Stimulated activated CD4-positive, alpha-beta T cell treated with anti-CD3 and anti-CD28 coated beads, Interleukin-12 subunit alpha, Interleukin-12 subunit beta, amount 100 ng/mL, for 4 hours (primary cell): Measurements from ENCODE around the gene DLX6.
A peak's percentile ranks its signal among the peaks of the same experiment; 100 is the strongest.
"Not testable (repeated sequence)": the region's sequence is repeated elsewhere in the genome, so short reads cannot be mapped to it uniquely, and the experiment has no call there.

ENCODE experiments used
- DNase-seq: peaks from one replicate; pipeline ENCODE4 v3.0.0-alpha.2; 2020

The DLX6 gene

DNA sequence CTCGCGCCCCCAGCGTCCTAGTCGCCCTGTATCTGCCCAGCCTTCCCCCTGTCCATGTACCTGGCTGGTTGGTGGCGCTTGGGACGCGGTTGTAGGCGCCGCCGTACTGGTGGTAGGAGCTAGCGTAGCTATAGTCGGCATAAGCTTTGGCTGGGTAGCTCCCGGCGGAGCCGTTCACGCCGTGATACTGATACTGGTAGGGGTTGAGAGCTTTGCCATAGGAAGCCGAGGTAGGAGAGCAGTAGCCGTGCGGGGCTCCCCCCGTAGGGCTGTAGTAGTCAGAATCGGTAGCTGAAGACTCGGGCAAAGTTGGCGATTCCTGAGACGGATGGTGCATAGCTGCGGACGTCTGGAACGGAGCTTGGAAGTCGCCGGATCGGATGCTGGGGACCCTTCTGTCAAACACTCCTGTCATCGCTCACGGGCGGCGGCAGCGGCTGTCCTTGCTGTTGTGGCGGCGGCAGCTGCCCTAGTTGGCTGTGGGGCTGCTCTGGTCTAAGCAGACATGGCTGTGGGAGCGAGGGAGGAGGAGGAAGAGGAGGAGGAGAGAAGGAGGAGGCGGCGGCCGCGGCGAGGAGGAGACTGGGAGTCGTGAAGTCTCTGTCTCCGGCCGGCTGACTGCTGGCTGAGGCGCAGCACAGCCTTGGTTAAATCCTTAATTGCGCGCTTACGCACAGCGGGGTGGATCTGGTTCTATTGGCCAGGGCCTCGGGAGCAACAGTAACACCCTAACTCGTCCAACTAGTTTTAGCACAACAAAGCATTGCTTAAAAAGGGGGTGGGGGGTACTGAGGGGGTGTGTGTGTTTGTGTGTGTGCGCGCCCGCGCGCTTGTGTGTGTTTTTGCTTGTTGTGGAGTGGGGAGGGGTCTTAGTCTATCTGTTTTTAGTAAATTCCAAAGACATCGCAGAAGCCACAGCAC, 19.1 kb downstream of the DLX6 start, which contains the start of gene DLX5:
Gene DLX5, minus strand, starts transcription at position 623 of the 921 bp plus-strand sequence. Its CDS starts 208 bp downstream, at position 415.
- DNase-seq: no peak

DNA sequence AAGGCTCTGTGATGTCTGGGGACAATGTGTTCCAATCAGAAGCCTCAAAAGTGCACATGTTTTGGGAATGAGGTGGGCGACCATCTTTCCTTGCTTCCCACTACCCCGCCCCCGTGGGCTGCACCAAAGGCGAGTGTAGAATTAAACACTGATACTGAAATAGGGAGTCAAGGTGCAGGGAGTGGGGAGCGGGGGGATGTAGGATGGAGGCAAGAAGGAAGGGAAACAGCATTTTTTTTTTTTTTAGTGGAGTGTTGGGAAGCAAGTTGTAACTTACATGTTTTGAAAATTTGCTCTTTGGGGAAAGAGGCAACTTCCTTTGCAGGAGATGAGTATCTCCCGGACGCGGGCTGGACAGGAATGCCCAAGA, 19.8 kb downstream of the DLX6 start:
- no peak for DNase-seq

DNA sequence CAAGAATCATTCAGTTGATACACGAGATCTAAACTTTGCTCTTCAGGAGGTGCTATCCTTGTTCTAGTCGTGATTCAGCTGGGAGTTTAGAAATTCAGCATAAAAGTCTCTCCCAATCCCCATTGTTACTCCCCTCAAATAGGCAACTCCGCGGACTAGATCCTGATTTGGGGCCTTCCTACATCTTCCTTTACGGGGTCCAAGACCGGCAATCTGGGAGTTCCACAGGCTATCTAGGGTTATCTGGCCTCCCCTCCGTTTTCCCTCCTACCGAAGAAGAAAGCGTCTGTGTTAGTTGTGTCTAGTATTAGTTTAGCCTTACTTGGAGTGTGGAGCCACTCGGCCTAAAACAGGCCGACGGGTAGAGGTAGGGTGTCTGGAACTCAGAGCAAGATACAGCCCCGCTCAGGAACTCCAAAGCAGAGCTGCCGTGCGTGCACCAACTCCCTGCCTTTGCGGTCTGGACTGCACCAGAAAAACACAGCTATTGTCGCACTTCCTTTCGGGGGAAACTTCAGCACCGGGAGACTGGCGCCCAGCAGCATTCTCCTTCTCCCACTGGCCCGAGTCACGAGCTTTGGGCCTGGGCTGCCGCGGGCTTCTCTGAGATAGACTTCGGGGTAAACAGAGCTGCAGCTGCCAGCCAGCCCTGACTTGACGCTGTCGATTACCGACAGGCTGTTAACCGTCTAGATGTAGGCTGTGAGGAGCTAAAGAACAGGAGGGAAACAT, 20.8 kb downstream of the DLX6 start:
- no peak for DNase-seq

DNA sequence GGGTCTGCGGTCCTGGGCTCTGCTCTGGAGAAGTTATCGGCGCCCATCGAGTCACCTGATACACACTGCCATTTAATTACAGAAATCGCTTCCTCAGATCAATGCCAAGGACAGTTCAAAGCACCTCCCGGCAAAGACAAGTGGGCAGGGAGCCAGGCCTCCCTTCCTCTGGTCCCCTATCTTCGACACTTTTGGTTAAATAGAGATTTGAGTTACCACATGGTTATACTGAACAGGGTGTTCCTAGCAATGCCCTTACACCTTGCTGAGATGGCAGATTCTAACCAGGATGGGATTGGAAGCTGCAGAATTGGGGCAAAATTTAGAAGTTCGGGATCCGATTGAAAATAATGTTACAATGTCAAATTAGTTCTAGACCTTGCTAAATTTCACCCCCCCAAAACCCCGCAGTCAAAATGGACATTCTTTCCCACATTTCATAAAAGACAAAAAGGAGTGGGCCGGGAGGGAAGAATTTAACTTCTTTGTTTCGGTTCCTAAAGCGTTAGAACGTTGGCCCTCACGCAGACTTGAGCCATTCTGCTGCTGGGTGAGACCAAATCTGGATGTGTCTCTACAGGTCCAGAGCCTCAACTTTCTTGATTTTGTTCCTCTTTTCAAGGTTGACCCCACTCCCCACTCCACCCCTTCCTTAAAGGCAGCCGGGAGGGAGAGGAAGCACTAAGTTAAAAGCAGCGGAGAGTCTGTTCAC, 21.5 kb downstream of the DLX6 start:
- DNase-seq: no peak

DNA sequence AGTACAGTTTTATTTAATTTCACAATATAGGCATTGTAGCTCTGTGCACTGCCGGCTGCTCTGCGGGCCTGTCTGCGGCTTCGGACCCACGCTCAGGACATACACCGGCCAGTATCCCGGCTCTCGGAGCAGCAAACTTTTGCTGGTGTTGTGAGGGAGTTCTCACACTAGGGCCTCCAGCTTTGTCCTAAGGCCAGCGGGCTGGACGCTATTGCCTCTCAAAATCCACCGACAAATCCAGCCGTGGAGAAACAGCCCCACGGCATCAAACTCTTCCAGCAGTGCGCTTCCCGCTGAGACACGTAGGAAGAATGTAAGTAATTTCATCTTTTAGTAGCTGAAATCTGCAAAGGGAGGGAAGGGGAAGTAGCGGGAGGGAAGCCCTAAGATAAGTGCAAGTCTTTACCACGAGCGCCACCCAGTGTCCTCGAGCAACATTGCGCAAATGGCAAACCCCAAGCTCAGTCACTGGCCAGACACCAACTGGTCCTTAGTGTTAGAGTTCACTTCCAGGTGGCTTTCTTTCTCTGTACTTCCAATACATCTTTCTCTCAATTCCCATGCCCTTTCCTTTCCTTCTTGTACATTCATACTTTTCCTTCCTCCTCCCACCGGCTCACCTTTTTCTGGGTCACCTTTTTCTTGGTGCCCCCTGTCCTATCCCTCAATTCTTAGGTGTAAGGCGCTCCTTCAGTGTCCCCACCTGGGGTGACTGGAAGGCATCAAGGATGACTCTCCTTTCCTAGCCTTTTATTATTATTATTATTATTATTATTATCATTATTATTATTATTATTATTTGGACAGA, 22.3 kb downstream of the DLX6 start:
- peak; percentile 63 for DNase-seq

DNA sequence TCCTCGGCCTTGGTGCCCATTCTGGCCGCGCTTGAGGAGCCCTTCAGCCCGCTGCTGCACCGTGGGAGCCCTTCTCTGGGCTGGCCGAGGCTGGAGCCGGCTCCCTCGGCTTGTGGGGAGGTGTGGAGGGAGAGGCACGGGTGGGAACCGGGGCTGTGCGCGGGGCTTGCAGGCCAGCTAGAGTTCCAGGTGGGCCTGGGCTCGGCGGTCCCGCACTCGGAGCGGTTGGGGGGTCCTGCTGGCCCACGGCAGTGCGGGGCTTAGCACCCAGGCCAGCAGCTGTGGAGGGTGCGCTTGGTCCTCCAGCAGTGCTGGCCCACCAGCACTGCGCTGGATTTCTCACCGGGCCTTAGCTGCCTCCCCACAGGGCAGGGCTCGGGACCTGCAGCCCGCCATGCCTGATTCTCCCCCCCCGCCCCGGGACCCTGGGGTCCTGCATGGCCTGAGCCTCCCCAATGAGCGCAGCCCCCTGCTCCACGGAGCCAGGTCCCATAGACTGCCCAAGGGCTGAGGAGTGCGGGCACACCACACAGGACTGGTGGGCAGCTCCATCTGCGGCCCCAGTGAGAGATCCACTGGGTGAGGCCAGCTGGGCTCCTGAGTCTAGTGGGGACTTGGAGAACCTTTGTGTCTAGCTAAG, 29.0 kb downstream of the DLX6 start:
- DNase-seq: not testable (repeated sequence)

DNA sequence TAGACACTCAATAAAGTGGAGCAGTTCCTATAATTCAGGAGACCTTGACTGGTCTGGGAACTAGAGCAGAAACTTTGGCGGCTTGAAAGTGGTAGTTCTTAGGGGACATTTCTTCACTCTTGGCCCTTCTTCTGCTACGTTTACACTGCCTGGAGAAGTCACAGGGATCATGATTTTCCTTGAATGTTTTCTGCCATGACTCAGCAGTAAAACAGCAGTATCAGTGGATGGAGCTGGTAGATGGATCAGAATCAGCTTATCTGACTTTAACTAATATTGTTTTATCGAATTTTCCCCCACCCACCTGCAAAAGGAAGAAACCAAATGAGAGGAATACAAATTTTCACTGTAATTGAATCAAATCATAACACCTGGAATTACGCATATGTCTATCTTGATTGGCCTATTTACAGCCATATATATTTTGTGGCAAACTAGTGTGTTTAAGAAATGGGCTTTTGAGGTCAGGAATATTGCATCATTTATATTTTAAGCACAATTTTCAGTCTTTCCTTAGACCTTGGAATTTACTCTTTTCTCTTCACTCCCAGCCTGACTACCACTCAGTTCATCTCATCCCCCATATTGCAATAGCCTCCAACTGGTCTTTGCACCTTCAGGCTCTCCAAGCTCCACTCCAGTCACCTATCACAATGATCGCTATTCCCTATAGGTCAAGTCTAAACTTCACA, 34.2 kb downstream of the DLX6 start:
- no peak for DNase-seq

DNA sequence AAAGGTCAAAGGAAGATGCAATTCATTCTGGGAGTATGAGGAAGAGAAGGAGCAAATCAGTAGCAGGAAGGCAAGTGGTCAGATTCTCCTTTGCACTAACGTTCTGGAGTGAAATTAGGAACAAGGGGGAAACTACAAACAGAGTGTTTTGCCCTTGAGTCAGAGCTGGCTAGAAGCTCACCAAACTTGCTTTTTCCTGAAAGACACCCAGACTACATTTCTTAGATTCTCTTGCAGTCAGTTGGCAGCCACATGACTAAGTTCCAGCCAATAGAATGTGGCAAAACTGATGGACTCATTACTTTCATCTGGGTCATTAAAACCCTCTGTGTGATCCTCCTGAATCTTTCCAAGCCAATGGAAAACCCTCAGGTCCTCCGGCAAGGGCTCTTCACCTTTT, 37.9 kb downstream of the DLX6 start:
- DNase-seq: no peak
